HEK293 (cell line): ENCODE results near the gene SELENOO.

Source experiments
- CTCF ChIA-PET: fragments of 350-600 bp; formaldehyde crosslinking; extraction: SDS; loops from one replicate; lab custom pipeline; 2021; ENCODE audit warnings: antibody characterized with exemption; lab: Yijun Ruan, JAX
- POLR2A ChIA-PET: fragments of 300-600 bp; formaldehyde crosslinking; extraction: SDS; loops from one replicate; lab custom pipeline; 2020; ENCODE audit warnings: antibody characterized with exemption, inconsistent platforms; lab: Yijun Ruan, JAX
- H3K27ac ChIP-seq: fragments of 200-500 bp; sonication (Bioruptor generic); 2 replicates; pipeline ENCODE4 v1.5.1; 2014; ENCODE audit warnings: low read depth, low read length, control low read depth, inconsistent platforms; ENCODE audit errors: extremely low read depth
- H3K36me3 ChIP-seq, 2 experiments: fragments of 200-500 bp in 1 of 2; sonication (Bioruptor generic) in 1 of 2; 1 replicate in 1 of 2; 2 replicates in 1 of 2; pipeline ENCODE4 v1.5.1; 2014 to 2017; ENCODE audit warnings: inconsistent platforms in 2 of 2, low read length in 2 of 2; ENCODE audit not compliant: control insufficient read depth in 2 of 2, insufficient read depth in 1 of 2
- H3K4me1 ChIP-seq: fragments of 200-500 bp; sonication (Bioruptor generic); 2 replicates; pipeline ENCODE4 v1.5.1; 2014; ENCODE audit warnings: mild to moderate bottlenecking, low read length, inconsistent platforms; ENCODE audit not compliant: control insufficient read depth, insufficient read depth
- H3K4me3 ChIP-seq: 2 replicates; pipeline ENCODE4 v1.5.1; 2011; ENCODE audit warnings: low read depth, mild to moderate bottlenecking, control low read depth, low read length, moderate library complexity
- H3K9me3 ChIP-seq: fragments of 200-500 bp; sonication (Bioruptor generic); 2 replicates; pipeline ENCODE4 v1.5.1; 2014; ENCODE audit warnings: low read depth, low read length, inconsistent platforms; ENCODE audit not compliant: control insufficient read depth, insufficient read depth
- KLF1 ChIP-seq: fragments of 450-650 bp; formaldehyde crosslinking; IDR thresholded peaks from 2 replicates; pipeline ENCODE4 v1.5.1; 2016; ENCODE audit warnings: missing biosample characterization, missing genetic modification characterization
- KLF10 ChIP-seq: fragments of 450-650 bp; IDR thresholded peaks from 2 replicates; pipeline ENCODE4 v1.5.1; 2018; ENCODE audit warnings: missing biosample characterization, mild to moderate bottlenecking, missing genetic modification characterization
- KLF16 ChIP-seq: fragments of 450-650 bp; formaldehyde crosslinking; IDR thresholded peaks from 2 replicates; pipeline ENCODE4 v1.5.1; 2017; ENCODE audit warnings: missing biosample characterization, missing genetic modification characterization
- SCRT1 ChIP-seq: fragments of 450-650 bp; formaldehyde crosslinking; IDR thresholded peaks from 2 replicates; pipeline ENCODE4 v1.5.1; 2016; ENCODE audit warnings: missing biosample characterization, missing genetic modification characterization, borderline replicate concordance
- ZBTB1 ChIP-seq: fragments of 450-650 bp; formaldehyde crosslinking; IDR thresholded peaks from 2 replicates; pipeline ENCODE4 v1.5.1; 2016; ENCODE audit warnings: missing biosample characterization, missing genetic modification characterization
- ZNF114 ChIP-seq: fragments of 450-650 bp; formaldehyde crosslinking; IDR thresholded peaks from 2 replicates; pipeline ENCODE4 v1.5.0; 2017; ENCODE audit warnings: missing biosample characterization, missing genetic modification characterization
- ZNF146 ChIP-seq: fragments of 450-650 bp; formaldehyde crosslinking; IDR thresholded peaks from 2 replicates; pipeline ENCODE4 v1.5.1; 2016; ENCODE audit warnings: missing biosample characterization, missing genetic modification characterization
- ZNF157 ChIP-seq: fragments of 450-650 bp; formaldehyde crosslinking; IDR thresholded peaks from 2 replicates; pipeline ENCODE4 v1.5.1; 2016; ENCODE audit warnings: missing biosample characterization, missing genetic modification characterization
- ZNF175 ChIP-seq: fragments of 450-650 bp; formaldehyde crosslinking; IDR thresholded peaks from 2 replicates; pipeline ENCODE4 v1.5.1; 2016; ENCODE audit warnings: missing biosample characterization, missing genetic modification characterization
- ZNF184 ChIP-seq: fragments of 450-650 bp; IDR thresholded peaks from 2 replicates; pipeline ENCODE4 v1.5.1; 2018; ENCODE audit warnings: missing biosample characterization, mild to moderate bottlenecking, missing genetic modification characterization
- ZNF2 ChIP-seq: fragments of 450-650 bp; formaldehyde crosslinking; IDR thresholded peaks from 2 replicates; pipeline ENCODE4 v1.5.1; 2016; ENCODE audit warnings: missing biosample characterization, missing genetic modification characterization
- ZNF266 ChIP-seq: fragments of 450-650 bp; formaldehyde crosslinking; IDR thresholded peaks from 2 replicates; pipeline ENCODE4 v1.5.1; 2016; ENCODE audit warnings: missing biosample characterization, missing genetic modification characterization, low read depth
- ZNF324 ChIP-seq: fragments of 450-650 bp; formaldehyde crosslinking; IDR thresholded peaks from 2 replicates; pipeline ENCODE4 v1.5.1; 2016; ENCODE audit warnings: missing biosample characterization, missing genetic modification characterization
- ZNF335 ChIP-seq: fragments of 450-650 bp; formaldehyde crosslinking; conservative IDR thresholded peaks from 2 replicates; pipeline ENCODE4 v1.5.1; 2016; ENCODE audit warnings: missing biosample characterization, missing genetic modification characterization
- ZNF416 ChIP-seq: fragments of 450-650 bp; formaldehyde crosslinking; IDR thresholded peaks from 2 replicates; pipeline ENCODE4 v1.5.1; 2016; ENCODE audit warnings: missing biosample characterization, missing genetic modification characterization
- ZNF548 ChIP-seq: fragments of 450-650 bp; formaldehyde crosslinking; IDR thresholded peaks from 2 replicates; pipeline ENCODE4 v1.5.1; 2016; ENCODE audit warnings: missing biosample characterization, missing genetic modification characterization
- ZNF777 ChIP-seq: fragments of 450-650 bp; formaldehyde crosslinking; IDR thresholded peaks from 2 replicates; pipeline ENCODE4 v1.5.1; 2017; ENCODE audit warnings: missing biosample characterization, missing genetic modification characterization, borderline replicate concordance
- TF ChIP-seq, protein P1 (sequence below): fragments of 450-650 bp; formaldehyde crosslinking; conservative IDR thresholded peaks from 2 replicates; pipeline ENCODE4 v1.5.1; 2016; ENCODE audit warnings: low read depth, missing biosample characterization, missing genetic modification characterization
- TF ChIP-seq, protein P2 (sequence below): fragments of 450-650 bp; formaldehyde crosslinking; IDR thresholded peaks from 2 replicates; pipeline ENCODE4 v1.5.1; 2016; ENCODE audit warnings: missing biosample characterization, missing genetic modification characterization
- TF ChIP-seq, protein P3 (sequence below): fragments of 450-650 bp; formaldehyde crosslinking; IDR thresholded peaks from 2 replicates; pipeline ENCODE4 v1.5.1; 2017; ENCODE audit warnings: missing biosample characterization, missing genetic modification characterization
- TF ChIP-seq, protein P4 (sequence below): fragments of 450-650 bp; formaldehyde crosslinking; IDR thresholded peaks from 2 replicates; pipeline ENCODE4 v1.5.1; 2016; ENCODE audit warnings: missing biosample characterization, missing genetic modification characterization
- TF ChIP-seq, protein P5 (sequence below): fragments of 450-650 bp; formaldehyde crosslinking; IDR thresholded peaks from 2 replicates; pipeline ENCODE4 v1.5.1; 2016; ENCODE audit warnings: missing biosample characterization, missing genetic modification characterization, low read depth

The SELENOO gene

GRCh38 chr22:50184004-50184901 is 16.6 kb upstream of the SELENOO start (continued):
- TF ChIP-seq, protein P1, sequence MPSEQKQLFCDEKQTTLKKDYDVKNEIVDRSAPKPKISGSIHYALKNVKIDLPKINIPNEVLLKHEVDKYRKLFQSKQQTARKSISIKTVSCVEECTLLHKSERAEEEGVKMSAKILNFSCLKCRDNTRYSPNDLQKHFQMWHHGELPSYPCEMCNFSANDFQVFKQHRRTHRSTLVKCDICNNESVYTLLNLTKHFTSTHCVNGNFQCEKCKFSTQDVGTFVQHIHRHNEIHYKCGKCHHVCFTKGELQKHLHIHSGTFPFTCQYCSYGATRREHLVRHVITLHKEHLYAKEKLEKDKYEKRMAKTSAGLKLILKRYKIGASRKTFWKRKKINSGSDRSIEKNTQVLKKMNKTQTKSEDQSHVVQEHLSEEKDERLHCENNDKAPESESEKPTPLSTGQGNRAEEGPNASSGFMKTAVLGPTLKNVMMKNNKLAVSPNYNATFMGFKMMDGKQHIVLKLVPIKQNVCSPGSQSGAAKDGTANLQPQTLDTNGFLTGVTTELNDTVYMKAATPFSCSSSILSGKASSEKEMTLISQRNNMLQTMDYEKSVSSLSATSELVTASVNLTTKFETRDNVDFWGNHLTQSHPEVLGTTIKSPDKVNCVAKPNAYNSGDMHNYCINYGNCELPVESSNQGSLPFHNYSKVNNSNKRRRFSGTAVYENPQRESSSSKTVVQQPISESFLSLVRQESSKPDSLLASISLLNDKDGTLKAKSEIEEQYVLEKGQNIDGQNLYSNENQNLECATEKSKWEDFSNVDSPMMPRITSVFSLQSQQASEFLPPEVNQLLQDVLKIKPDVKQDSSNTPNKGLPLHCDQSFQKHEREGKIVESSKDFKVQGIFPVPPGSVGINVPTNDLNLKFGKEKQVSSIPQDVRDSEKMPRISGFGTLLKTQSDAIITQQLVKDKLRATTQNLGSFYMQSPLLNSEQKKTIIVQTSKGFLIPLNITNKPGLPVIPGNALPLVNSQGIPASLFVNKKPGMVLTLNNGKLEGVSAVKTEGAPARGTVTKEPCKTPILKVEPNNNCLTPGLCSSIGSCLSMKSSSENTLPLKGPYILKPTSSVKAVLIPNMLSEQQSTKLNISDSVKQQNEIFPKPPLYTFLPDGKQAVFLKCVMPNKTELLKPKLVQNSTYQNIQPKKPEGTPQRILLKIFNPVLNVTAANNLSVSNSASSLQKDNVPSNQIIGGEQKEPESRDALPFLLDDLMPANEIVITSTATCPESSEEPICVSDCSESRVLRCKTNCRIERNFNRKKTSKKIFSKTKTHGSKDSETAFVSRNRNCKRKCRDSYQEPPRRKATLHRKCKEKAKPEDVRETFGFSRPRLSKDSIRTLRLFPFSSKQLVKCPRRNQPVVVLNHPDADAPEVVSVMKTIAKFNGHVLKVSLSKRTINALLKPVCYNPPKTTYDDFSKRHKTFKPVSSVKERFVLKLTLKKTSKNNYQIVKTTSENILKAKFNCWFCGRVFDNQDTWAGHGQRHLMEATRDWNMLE (tag by site-specific recombination) = no peak
- TF ChIP-seq ZNF114 (tag by site-specific recombination) = no peak
- no peak for TF ChIP-seq SCRT1
- TF ChIP-seq, protein P2, sequence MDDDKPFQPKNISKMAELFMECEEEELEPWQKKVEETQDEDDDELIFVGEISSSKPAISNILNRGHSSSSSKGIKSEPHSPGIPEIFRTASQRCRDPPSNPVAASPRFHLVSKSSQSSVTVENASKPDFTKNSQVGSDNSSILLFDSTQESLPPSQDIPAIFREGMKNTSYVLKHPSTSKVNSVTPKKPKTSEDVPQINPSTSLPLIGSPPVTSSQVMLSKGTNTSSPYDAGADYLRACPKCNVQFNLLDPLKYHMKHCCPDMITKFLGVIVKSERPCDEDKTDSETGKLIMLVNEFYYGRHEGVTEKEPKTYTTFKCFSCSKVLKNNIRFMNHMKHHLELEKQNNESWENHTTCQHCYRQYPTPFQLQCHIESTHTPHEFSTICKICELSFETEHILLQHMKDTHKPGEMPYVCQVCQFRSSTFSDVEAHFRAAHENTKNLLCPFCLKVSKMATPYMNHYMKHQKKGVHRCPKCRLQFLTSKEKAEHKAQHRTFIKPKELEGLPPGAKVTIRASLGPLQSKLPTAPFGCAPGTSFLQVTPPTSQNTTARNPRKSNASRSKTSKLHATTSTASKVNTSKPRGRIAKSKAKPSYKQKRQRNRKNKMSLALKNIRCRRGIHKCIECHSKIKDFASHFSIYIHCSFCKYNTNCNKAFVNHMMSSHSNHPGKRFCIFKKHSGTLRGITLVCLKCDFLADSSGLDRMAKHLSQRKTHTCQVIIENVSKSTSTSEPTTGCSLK (tag by site-specific recombination) = no peak
- TF ChIP-seq ZNF324 (tag by site-specific recombination) = no peak
- TF ChIP-seq KLF1 (tag by site-specific recombination) = no peak
- TF ChIP-seq ZNF2 = no peak
- TF ChIP-seq ZNF184 (tag by site-specific recombination) = no peak
- no peak for TF ChIP-seq ZNF777 (tag by site-specific recombination)
- TF ChIP-seq, protein P3, sequence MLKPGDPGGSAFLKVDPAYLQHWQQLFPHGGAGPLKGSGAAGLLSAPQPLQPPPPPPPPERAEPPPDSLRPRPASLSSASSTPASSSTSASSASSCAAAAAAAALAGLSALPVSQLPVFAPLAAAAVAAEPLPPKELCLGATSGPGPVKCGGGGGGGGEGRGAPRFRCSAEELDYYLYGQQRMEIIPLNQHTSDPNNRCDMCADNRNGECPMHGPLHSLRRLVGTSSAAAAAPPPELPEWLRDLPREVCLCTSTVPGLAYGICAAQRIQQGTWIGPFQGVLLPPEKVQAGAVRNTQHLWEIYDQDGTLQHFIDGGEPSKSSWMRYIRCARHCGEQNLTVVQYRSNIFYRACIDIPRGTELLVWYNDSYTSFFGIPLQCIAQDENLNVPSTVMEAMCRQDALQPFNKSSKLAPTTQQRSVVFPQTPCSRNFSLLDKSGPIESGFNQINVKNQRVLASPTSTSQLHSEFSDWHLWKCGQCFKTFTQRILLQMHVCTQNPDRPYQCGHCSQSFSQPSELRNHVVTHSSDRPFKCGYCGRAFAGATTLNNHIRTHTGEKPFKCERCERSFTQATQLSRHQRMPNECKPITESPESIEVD (tag by site-specific recombination) = no peak
- TF ChIP-seq ZNF175 (tag by site-specific recombination) = no peak

- ChIA-PET CTCF (no interaction called here), POLR2A (interaction anchor here (0.5 kb wide), 1 partner anchor 164 kb away, joined by 5 read pairs; no protein-coding TSS in a partner anchor)
- Histone ChIP-seq H3K4me1 (peaks cover 20% of the 10 kb centered on the region), H3K27ac (no peak overlapping the region), H3K9me3 (no peaks in the 10 kb centered on the region), H3K36me3 (peaks cover 0 to 17% of the 10 kb centered on the region in 2 experiments; a peak in 1 of 3 replicates), H3K4me3 (no peak overlapping the region)
- TF ChIP-seq ZBTB1 (tag by site-specific recombination) (no peak), ZNF548 (tag by site-specific recombination) (no peak), KLF10 (tag by site-specific recombination) (no peak), ZNF184 (tag by site-specific recombination) (no peak), ZNF157 (tag by site-specific recombination) (no peak), ZNF416 (no peak), ZNF266 (tag by site-specific recombination) (no peak), KLF1 (tag by site-specific recombination) (no peak), ZNF146 (tag by site-specific recombination) (no peak), ZNF335 (tag by site-specific recombination) (no peak), KLF16 (no peak)
- TF ChIP-seq, protein P4, sequence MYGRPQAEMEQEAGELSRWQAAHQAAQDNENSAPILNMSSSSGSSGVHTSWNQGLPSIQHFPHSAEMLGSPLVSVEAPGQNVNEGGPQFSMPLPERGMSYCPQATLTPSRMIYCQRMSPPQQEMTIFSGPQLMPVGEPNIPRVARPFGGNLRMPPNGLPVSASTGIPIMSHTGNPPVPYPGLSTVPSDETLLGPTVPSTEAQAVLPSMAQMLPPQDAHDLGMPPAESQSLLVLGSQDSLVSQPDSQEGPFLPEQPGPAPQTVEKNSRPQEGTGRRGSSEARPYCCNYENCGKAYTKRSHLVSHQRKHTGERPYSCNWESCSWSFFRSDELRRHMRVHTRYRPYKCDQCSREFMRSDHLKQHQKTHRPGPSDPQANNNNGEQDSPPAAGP (tag by site-specific recombination) = no peak
- TF ChIP-seq, protein P5, sequence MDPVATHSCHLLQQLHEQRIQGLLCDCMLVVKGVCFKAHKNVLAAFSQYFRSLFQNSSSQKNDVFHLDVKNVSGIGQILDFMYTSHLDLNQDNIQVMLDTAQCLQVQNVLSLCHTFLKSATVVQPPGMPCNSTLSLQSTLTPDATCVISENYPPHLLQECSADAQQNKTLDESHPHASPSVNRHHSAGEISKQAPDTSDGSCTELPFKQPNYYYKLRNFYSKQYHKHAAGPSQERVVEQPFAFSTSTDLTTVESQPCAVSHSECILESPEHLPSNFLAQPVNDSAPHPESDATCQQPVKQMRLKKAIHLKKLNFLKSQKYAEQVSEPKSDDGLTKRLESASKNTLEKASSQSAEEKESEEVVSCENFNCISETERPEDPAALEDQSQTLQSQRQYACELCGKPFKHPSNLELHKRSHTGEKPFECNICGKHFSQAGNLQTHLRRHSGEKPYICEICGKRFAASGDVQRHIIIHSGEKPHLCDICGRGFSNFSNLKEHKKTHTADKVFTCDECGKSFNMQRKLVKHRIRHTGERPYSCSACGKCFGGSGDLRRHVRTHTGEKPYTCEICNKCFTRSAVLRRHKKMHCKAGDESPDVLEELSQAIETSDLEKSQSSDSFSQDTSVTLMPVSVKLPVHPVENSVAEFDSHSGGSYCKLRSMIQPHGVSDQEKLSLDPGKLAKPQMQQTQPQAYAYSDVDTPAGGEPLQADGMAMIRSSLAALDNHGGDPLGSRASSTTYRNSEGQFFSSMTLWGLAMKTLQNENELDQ (tag by site-specific recombination) = no peak
These were observed 15.9 kb upstream of the SELENOO start for GRCh38 chr22:50184902-50185374.
